T follicular helper cell (primary cell): ENCODE data around the gene NUDC.
A peak's percentile ranks its signal among the peaks of the same experiment; 100 is the strongest.
"Not testable (repeated sequence)": the region's sequence is repeated elsewhere in the genome, so short reads cannot be mapped to it uniquely, and the experiment has no call there.

Experiments
- DNase-seq: peaks from one replicate; pipeline ENCODE4 v3.0.0-alpha.2; 2020; ENCODE audit warnings: low read depth
- total RNA-seq, 2 experiments: gene quantifications; one replicate each; lab custom pipeline; 2026; lab: John Stamatoyannopoulos, UW

The NUDC gene
- 80.7 to 191 reads per million in 2 experiments for total RNA-seq

- DNase-seq, result peak; percentile 93
Measured at GRCh38 chr1:26921540-26922430, at the start of gene NUDC. Gene NUDC, plus strand, starts transcription at chr1:26921743. Its CDS starts 106 bp downstream, at chr1:26921849.

GRCh38 chr1:26873097-26873496, 48.4 kb upstream of the NUDC start:
- DNase-seq, result not testable (repeated sequence)

- DNase-seq, result no peak
Measured at GRCh38 chr1:26874896-26875295, 46.6 kb upstream of the NUDC start.

GRCh38 chr1:26877326-26877725, 44.2 kb upstream of the NUDC start:
- no peak for DNase-seq

- no peak for DNase-seq
Measured at GRCh38 chr1:26879793-26880192, 41.8 kb upstream of the NUDC start.

GRCh38 chr1:26881611-26882010, 39.9 kb upstream of the NUDC start:
- DNase-seq, result not testable (repeated sequence)

GRCh38 chr1:26882696-26883463, 38.7 kb upstream of the NUDC start:
- DNase-seq, result no peak

GRCh38 chr1:26887125-26887524, 34.4 kb upstream of the NUDC start:
- DNase-seq, result no peak

GRCh38 chr1:26888231-26888630, 33.3 kb upstream of the NUDC start:
- DNase-seq, result no peak

GRCh38 chr1:26889551-26890466, 31.7 kb upstream of the NUDC start, which contains the start of gene GPN2:
Gene GPN2, minus strand, starts transcription at chr1:26890283. Its CDS starts 187 bp downstream, at chr1:26890096.
- DNase-seq, result peak; percentile 61

GRCh38 chr1:26890467-26890796, 31.1 kb upstream of the NUDC start:
- no peak for DNase-seq

GRCh38 chr1:26894263-26894662, 27.3 kb upstream of the NUDC start:
- DNase-seq, result no peak

GRCh38 chr1:26897351-26897750, 24.2 kb upstream of the NUDC start:
- no peak for DNase-seq

GRCh38 chr1:26900001-26900814, 21.3 kb upstream of the NUDC start, which contains the start of gene GPATCH3:
Gene GPATCH3, minus strand, starts transcription at chr1:26900467. Its CDS starts 25 bp downstream, at chr1:26900442.
- peak; percentile 82 for DNase-seq

GRCh38 chr1:26900815-26901511, 20.6 kb upstream of the NUDC start:
- no peak for DNase-seq

- no peak for DNase-seq
Measured at GRCh38 chr1:26907071-26907917, 14.2 kb upstream of the NUDC start.

- DNase-seq, result no peak
Measured at GRCh38 chr1:26909951-26910342, 11.6 kb upstream of the NUDC start.

GRCh38 chr1:26910343-26911160, 11.0 kb upstream of the NUDC start:
- no peak for DNase-seq
